GM12864 (cell line): Measurements from ENCODE around the gene MAU2.
"Not testable (repeated sequence)": the region's sequence is repeated elsewhere in the genome, so short reads cannot be mapped to it uniquely, and the experiment has no call there.

Experiments used
- DNase-seq: peaks from one replicate; pipeline ENCODE4 v3.0.0-alpha.2; 2011; ENCODE audit warnings: low read depth
- H3K4me3 ChIP-seq: 2 replicates; pipeline ENCODE4 v1.5.1; 2011; ENCODE audit warnings: mild to moderate bottlenecking, low read depth, low read length, control low read depth
- CTCF ChIP-seq: IDR thresholded peaks from 2 replicates; pipeline ENCODE4 v1.5.1; 2011; ENCODE audit warnings: low read depth, mild to moderate bottlenecking, moderate library complexity, low read length, control low read depth, inconsistent platforms; ENCODE audit errors: missing control alignments

Gene MAU2

DNA sequence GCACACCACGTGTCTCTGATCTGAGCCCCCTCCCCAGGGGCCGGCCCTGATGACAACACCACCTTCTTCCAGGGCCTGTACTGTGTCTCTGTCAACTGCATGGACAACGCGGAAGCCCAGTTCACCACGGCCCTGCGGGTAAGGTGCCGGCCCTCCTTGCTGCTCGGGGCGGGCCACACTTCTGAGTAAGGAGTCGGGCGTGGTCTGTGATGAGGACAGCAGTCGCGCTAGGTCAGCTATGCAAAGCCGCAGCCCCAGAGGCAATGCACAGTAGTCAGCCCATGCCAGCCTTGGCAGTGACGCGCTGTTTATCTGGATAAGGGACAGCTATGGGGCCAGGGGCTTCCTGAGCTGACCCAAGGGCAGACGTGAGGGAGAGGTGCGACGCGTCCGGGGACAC is 24.6 kb downstream of the MAU2 start:
- H3K4me3 ChIP-seq: no peak overlapping the region
- no peak for DNase-seq
- TF ChIP-seq CTCF: no peak

DNA sequence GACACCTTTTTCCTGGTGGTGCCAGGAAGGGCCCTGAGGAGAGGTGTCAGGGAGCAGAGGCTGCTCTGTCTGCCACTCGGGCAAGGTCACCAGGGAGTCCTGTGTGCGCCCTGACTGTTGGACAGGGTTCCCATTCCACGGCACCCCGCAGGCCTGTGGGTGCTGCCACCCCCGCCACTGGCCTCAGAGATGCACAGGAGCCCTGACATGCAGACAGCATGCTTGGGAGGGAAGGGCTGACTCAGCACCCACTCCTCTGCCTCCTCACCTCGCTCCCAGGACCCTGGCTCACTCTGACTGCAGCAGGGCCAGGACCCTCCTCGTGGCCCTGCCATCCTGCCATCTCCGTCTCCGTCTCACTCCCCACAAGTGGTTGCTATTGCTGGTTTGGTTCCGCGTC is 25.3 kb downstream of the MAU2 start:
- TF ChIP-seq CTCF: no peak
- H3K4me3 ChIP-seq: no peak overlapping the region
- DNase-seq: no peak

DNA sequence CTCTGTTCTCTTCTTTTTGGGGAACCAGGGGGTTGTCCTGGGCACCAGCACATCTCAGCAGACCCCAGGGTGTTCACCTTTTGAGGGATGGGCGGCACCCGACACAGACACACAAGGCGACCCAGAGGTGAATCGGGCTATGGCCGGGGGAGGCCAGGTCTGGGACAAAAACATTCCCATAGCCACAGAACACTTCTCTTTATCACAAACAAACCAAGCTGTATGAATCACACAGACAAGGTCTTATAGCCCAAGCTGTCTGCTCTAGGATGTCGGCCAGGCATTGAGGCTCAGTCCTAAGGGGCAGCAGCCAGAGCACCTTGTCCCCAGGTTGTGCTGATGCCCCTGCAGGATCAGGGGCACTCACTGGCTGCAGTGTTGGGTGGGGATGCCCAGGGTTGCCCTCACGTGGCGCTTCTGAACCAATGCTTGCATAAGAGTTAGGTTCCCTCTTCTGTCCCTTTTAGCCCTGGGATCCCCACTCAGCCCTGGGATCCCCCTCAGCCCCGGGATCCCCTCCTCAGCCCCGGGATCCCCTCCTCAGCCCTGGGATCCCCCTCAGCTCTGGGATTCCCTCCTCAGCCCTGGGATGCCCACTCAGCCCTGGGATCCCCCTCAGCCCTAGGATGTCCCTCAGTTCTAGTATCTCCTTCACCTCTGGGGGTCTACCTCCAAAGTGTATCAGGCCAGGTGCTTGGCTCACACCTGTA is 26.9 kb downstream of the MAU2 start:
- no peak overlapping the region for H3K4me3 ChIP-seq
- no peak for TF ChIP-seq CTCF
- no peak for DNase-seq

GRCh38 chr19:19348266-19348665 is 27.6 kb downstream of the MAU2 start:
- no peak for TF ChIP-seq CTCF
- DNase-seq: no peak
- H3K4me3 ChIP-seq: no peak overlapping the region

- H3K4me3 ChIP-seq: no peak overlapping the region
- TF ChIP-seq CTCF: no peak
- no peak for DNase-seq
Observed at GRCh38 chr19:19349365-19349764, 28.7 kb downstream of the MAU2 start.

GRCh38 chr19:19350756-19351155 is 30.1 kb downstream of the MAU2 start:
- not testable (repeated sequence) for DNase-seq, H3K4me3 ChIP-seq

GRCh38 chr19:19352823-19353222 is 32.2 kb downstream of the MAU2 start:
- no peak for TF ChIP-seq CTCF
- no peak for DNase-seq

More at GRCh38 chr19:19352823-19353222, 32.2 kb downstream of the MAU2 start:
- no peak overlapping the region for H3K4me3 ChIP-seq
